Brain microvascular endothelial cell (primary cell): ENCODE measurements around the gene UQCC2.

Experiments
- DNase-seq: peaks from one replicate; pipeline ENCODE4 v3.0.0-alpha.2; 2020
- H3K27ac ChIP-seq: fragments of 250-450 bp; sonication (Bioruptor Pico); 2 replicates; pipeline ENCODE4 v1.5.1; 2020; ENCODE audit warnings: mild to moderate bottlenecking, moderate library complexity
- H3K27me3 ChIP-seq: fragments of 250-450 bp; sonication (Bioruptor Pico); replicated peaks from 2 replicates; pipeline ENCODE4 v1.5.1; 2020; ENCODE audit warnings: mild to moderate bottlenecking
- H3K36me3 ChIP-seq: fragments of 250-450 bp; sonication (Bioruptor Pico); replicated peaks from 2 replicates; pipeline ENCODE4 v1.5.1; 2020; ENCODE audit warnings: mild to moderate bottlenecking
- H3K4me3 ChIP-seq: 2 replicates; pipeline ENCODE4 v1.5.1; 2011; ENCODE audit warnings: low read depth, mild to moderate bottlenecking, control low read depth, low read length, moderate library complexity
- in situ Hi-C: cut with HindIII; loops from 2 replicates; pipeline ENCODE4 v1.10.0; 2017; ENCODE audit warnings: low sequenced_read_pairs, low pct_ligation_motif_present
- TF ChIP-seq, protein P1 (sequence below): IDR thresholded peaks from 2 replicates; pipeline ENCODE4 v1.5.1; 2011; ENCODE audit warnings: low read depth, mild to moderate bottlenecking, moderate library complexity, low read length, control low read depth, inconsistent platforms; ENCODE audit errors: missing control alignments

UQCC2 gene

GRCh38 chr6:33714385-33715040 is 3.0 kb upstream of the UQCC2 start:
- H3K4me3 ChIP-seq: no peak overlapping the region
- TF ChIP-seq, protein P1, sequence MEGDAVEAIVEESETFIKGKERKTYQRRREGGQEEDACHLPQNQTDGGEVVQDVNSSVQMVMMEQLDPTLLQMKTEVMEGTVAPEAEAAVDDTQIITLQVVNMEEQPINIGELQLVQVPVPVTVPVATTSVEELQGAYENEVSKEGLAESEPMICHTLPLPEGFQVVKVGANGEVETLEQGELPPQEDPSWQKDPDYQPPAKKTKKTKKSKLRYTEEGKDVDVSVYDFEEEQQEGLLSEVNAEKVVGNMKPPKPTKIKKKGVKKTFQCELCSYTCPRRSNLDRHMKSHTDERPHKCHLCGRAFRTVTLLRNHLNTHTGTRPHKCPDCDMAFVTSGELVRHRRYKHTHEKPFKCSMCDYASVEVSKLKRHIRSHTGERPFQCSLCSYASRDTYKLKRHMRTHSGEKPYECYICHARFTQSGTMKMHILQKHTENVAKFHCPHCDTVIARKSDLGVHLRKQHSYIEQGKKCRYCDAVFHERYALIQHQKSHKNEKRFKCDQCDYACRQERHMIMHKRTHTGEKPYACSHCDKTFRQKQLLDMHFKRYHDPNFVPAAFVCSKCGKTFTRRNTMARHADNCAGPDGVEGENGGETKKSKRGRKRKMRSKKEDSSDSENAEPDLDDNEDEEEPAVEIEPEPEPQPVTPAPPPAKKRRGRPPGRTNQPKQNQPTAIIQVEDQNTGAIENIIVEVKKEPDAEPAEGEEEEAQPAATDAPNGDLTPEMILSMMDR: no peak
- peaks cover 2% of the 10 kb centered on the region for H3K27me3 ChIP-seq
- no peaks in the 10 kb centered on the region for H3K36me3 ChIP-seq
- in situ Hi-C loops: no loop called here
- no peak overlapping the region for H3K27ac ChIP-seq
- DNase-seq: no peak

- Histone ChIP-seq H3K27ac (no peak overlapping the region), H3K36me3 (no peaks in the 10 kb centered on the region), H3K27me3 (peaks cover 1% of the 10 kb centered on the region), H3K4me3 (no peak overlapping the region)
- in situ Hi-C loops: no loop called here
- TF ChIP-seq, protein P1: no peak
- DNase-seq: no peak
Observed at GRCh38 chr6:33713786-33714185, 2.3 kb upstream of the UQCC2 start.

- Histone ChIP-seq H3K4me3 (no peak overlapping the region), H3K27me3 (no peaks in the 10 kb centered on the region), H3K36me3 (no peaks in the 10 kb centered on the region), H3K27ac (no peak overlapping the region)
- TF ChIP-seq, protein P1: no peak
- in situ Hi-C loops: no loop called here
- DNase-seq: no peak
Observed at GRCh38 chr6:33712914-33713313, 1.4 kb upstream of the UQCC2 start.

GRCh38 chr6:33710296-33711121 is 991 bp downstream of the UQCC2 start:
- TF ChIP-seq, protein P1: no peak
- H3K27me3 ChIP-seq: no peaks in the 10 kb centered on the region
- no peaks in the 10 kb centered on the region for H3K36me3 ChIP-seq
- peak overlapping the region; percentile 75 for H3K4me3 ChIP-seq
- no peak for DNase-seq
- H3K27ac ChIP-seq: no peak overlapping the region
- in situ Hi-C loops: no loop called here

GRCh38 chr6:33709605-33710295 is 1.8 kb downstream of the UQCC2 start:
- H3K36me3 ChIP-seq: no peaks in the 10 kb centered on the region
- no peak overlapping the region for H3K4me3 ChIP-seq
- H3K27me3 ChIP-seq: no peaks in the 10 kb centered on the region
- no peak for DNase-seq
- in situ Hi-C loops: no loop called here
- no peak overlapping the region for H3K27ac ChIP-seq
- TF ChIP-seq, protein P1: no peak
